ENCODE data around the gene ARHGAP4. TPM values are rescaled to one million over a fixed set of nuclear protein-coding genes. Genes with fewer than 3 reads are reported as not detected.

Gene ARHGAP4
- total RNA-seq, 1 donor from 2014 or later = 8.1 TPM

Other genes with a start within 250 kb of the ARHGAP4 start
- 3.2 TPM for gene SLC6A8, start 238.3 kb downstream of the ARHGAP4 start, total RNA-seq
- gene BCAP31, start 201.9 kb downstream of the ARHGAP4 start, total RNA-seq = 108 TPM
- gene ABCD1, start 201.4 kb downstream of the ARHGAP4 start, total RNA-seq = 13.4 TPM
- 1.4 TPM for gene PLXNB3, start 162.0 kb downstream of the ARHGAP4 start, total RNA-seq
- not detected for gene SRPK3, start 145.2 kb downstream of the ARHGAP4 start, total RNA-seq
- 25.4 TPM for gene IDH3G, start 131.9 kb downstream of the ARHGAP4 start, total RNA-seq
- gene SSR4, start 131.6 kb downstream of the ARHGAP4 start, total RNA-seq = 211 TPM
- 0.91 TPM for gene PDZD4, start 95.7 kb downstream of the ARHGAP4 start, total RNA-seq
- 0.88 TPM for gene L1CAM, start 40.1 kb downstream of the ARHGAP4 start, total RNA-seq
- gene AVPR2, start 21.6 kb downstream of the ARHGAP4 start, total RNA-seq = not detected
- 38.0 TPM for gene NAA10, start 8.8 kb upstream of the ARHGAP4 start, total RNA-seq
- gene RENBP, start 18.4 kb upstream of the ARHGAP4 start, total RNA-seq = 5.5 TPM
- gene HCFC1, start 45.6 kb upstream of the ARHGAP4 start, total RNA-seq = 17.2 TPM
- gene TMEM187, start 46.5 kb upstream of the ARHGAP4 start, total RNA-seq = 11.6 TPM
- 58.4 TPM for gene IRAK1, start 93.6 kb upstream of the ARHGAP4 start, total RNA-seq
- 13.9 TPM for gene MECP2, start 171.5 kb upstream of the ARHGAP4 start, total RNA-seq
- not detected for gene OPN1LW, start 218.0 kb upstream of the ARHGAP4 start, total RNA-seq

Data from left lobe of liver (tissue), 1 donor.